Caco-2 (cell line): ENCODE data around the gene AGAP4. TPM values are rescaled to one million over a fixed set of nuclear protein-coding genes. Genes with fewer than 3 reads are reported as not detected.
A peak's percentile ranks its signal among the peaks of the same experiment; 100 is the strongest.
"Not testable (repeated sequence)": the region's sequence is repeated elsewhere in the genome, so short reads cannot be mapped to it uniquely, and the experiment has no call there.

Experiments
- BruUV-seq: library from RNA; stranded (reverse); fragments of 400-500 nt; replicated peaks from 2 replicates; lab custom pipeline; 2021; lab: Mats Ljungman, UMichigan
- CTCF ChIA-PET: fragments of 300-600 bp; sonication (Branson Sonifier 250); formaldehyde crosslinking; loops from one replicate; lab custom pipeline; 2022; ENCODE audit warnings: antibody characterized with exemption; lab: Charles Lee
- POLR2A ChIA-PET: fragments of 300-600 bp; sonication (Branson Sonifier 250); formaldehyde crosslinking; loops from one replicate; lab custom pipeline; 2022; ENCODE audit warnings: antibody characterized with exemption; lab: Charles Lee
- DNase-seq, 2 experiments: peaks; one replicate each; pipeline versions ENCODE4 v3.0.0 to v3.0.0-alpha.2; 2020 to 2022
- H3K27me3 ChIP-seq: replicated peaks from 2 replicates; pipeline ENCODE4 v1.6.0; 2011; ENCODE audit warnings: low read length; ENCODE audit not compliant: control insufficient read depth, insufficient read depth
- H3K36me3 ChIP-seq: 2 replicates; pipeline ENCODE4 v1.5.1; 2011; ENCODE audit warnings: low read length; ENCODE audit not compliant: control insufficient read depth, insufficient read depth
- H3K4me1 ChIP-seq: fragments of 250-450 bp; sonication (Bioruptor Pico); 2 replicates; pipeline ENCODE4 v1.5.1; 2020; ENCODE audit warnings: mild to moderate bottlenecking
- H3K4me3 ChIP-seq: 2 replicates; pipeline ENCODE4 v1.5.1; 2011; ENCODE audit warnings: low read depth, mild to moderate bottlenecking, control low read depth, low read length
- H3K9me3 ChIP-seq: fragments of 250-450 bp; sonication (Bioruptor Pico); 2 replicates; pipeline ENCODE4 v1.5.1; 2020; ENCODE audit warnings: mild to moderate bottlenecking, moderate library complexity
- H3K27ac Mint-ChIP-seq: one replicate; pipeline ENCODE4 v1.8.0; 2022; ENCODE audit warnings: mixed read lengths; ENCODE audit not compliant: unreplicated experiment
- H3K27me3 Mint-ChIP-seq: one replicate; pipeline ENCODE4 v1.8.0; 2022; ENCODE audit warnings: mixed read lengths; ENCODE audit not compliant: insufficient read depth, unreplicated experiment
- H3K36me3 Mint-ChIP-seq: one replicate; pipeline ENCODE4 v1.8.0; 2022; ENCODE audit warnings: mild to moderate bottlenecking, mixed read lengths; ENCODE audit not compliant: insufficient read depth, unreplicated experiment
- H3K4me1 Mint-ChIP-seq: one replicate; pipeline ENCODE4 v1.8.0; 2022; ENCODE audit warnings: low read depth, mixed read lengths; ENCODE audit not compliant: unreplicated experiment
- H3K4me3 Mint-ChIP-seq: one replicate; pipeline ENCODE4 v1.8.0; 2022; ENCODE audit warnings: mild to moderate bottlenecking, moderate library complexity, mixed read lengths; ENCODE audit not compliant: unreplicated experiment
- H3K9me3 Mint-ChIP-seq: one replicate; pipeline ENCODE4 v1.8.0; 2022; ENCODE audit warnings: mixed read lengths; ENCODE audit not compliant: unreplicated experiment
- CTCF ChIP-seq, 2 experiments: fragments of 200-600 bp in 1 of 2; IDR thresholded peaks; 1 replicate in 1 of 2; 2 replicates in 1 of 2; pipeline versions ENCODE4 v1.5.1 to v1.8.0; 2011 to 2022; ENCODE audit warnings: antibody characterized with exemption in 1 of 2, control low read depth in 1 of 2, inconsistent platforms in 1 of 2, low read depth in 1 of 2, low read length in 1 of 2, mild to moderate bottlenecking in 1 of 2, moderate library complexity in 1 of 2; ENCODE audit not compliant: insufficient read depth in 1 of 2, severe bottlenecking in 1 of 2, unreplicated experiment in 1 of 2
- intact Hi-C: fragments of 100-400 bp; cut with micrococcal nuclease; formaldehyde crosslinking; loops from one replicate; pipeline ENCODE4 v1.10.0; 2022; ENCODE audit not compliant: unreplicated experiment
- total RNA-seq: library from RNA; stranded (reverse); gene quantifications from 2 replicates; pipeline ENCODE4 v1.2.3, GENCODE V29; 2022

Gene AGAP4
- total RNA-seq, 1 experiment from 2014 or later, result 45.2 TPM

DNA sequence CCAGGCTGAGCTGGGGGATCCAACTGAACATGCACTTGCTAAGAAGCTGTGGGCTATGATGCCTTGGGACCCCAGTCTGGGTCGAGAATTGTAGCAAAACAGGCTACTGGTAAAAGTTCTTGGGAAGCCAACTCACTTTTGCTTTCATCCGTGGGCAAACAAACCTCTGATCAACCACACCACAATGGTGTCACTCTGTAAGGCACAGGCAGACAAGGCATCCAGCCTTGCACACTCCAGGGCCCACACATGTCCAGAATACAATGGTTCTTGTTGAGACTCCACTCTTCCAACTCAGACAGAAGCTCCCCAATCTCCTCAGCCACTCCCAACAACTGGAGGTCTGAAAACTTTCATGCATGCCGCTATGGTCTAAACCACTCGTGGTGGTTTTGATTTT lies 10.6 kb upstream of the AGAP4 start:
- H3K4me3 Mint-ChIP-seq, BruUV-seq, H3K36me3 Mint-ChIP-seq, H3K4me1 ChIP-seq, H3K4me3 ChIP-seq, H3K36me3 ChIP-seq, H3K9me3 ChIP-seq, DNase-seq, H3K9me3 Mint-ChIP-seq, H3K27me3 ChIP-seq, H3K27ac Mint-ChIP-seq, POLR2A ChIA-PET, H3K4me1 Mint-ChIP-seq, CTCF ChIA-PET, intact Hi-C loops, H3K27me3 Mint-ChIP-seq: not testable (repeated sequence)

GRCh38 chr10:45848467-45848866 lies 1.2 kb upstream of the AGAP4 start:
- H3K27me3 Mint-ChIP-seq, CTCF ChIA-PET, intact Hi-C loops, H3K36me3 Mint-ChIP-seq, H3K27me3 ChIP-seq, DNase-seq, H3K27ac Mint-ChIP-seq, BruUV-seq, H3K9me3 Mint-ChIP-seq, H3K9me3 ChIP-seq, H3K4me1 Mint-ChIP-seq, POLR2A ChIA-PET, H3K4me1 ChIP-seq, H3K36me3 ChIP-seq, H3K4me3 ChIP-seq, H3K4me3 Mint-ChIP-seq: not testable (repeated sequence)

GRCh38 chr10:45822918-45823317 lies 24.4 kb downstream of the AGAP4 start:
- DNase-seq, POLR2A ChIA-PET, H3K4me3 ChIP-seq, H3K4me3 Mint-ChIP-seq, H3K27me3 ChIP-seq, intact Hi-C loops, H3K4me1 Mint-ChIP-seq, CTCF ChIA-PET, H3K4me1 ChIP-seq, BruUV-seq, H3K9me3 Mint-ChIP-seq, H3K36me3 ChIP-seq, H3K9me3 ChIP-seq, H3K27ac Mint-ChIP-seq, H3K36me3 Mint-ChIP-seq, H3K27me3 Mint-ChIP-seq: not testable (repeated sequence)

DNA sequence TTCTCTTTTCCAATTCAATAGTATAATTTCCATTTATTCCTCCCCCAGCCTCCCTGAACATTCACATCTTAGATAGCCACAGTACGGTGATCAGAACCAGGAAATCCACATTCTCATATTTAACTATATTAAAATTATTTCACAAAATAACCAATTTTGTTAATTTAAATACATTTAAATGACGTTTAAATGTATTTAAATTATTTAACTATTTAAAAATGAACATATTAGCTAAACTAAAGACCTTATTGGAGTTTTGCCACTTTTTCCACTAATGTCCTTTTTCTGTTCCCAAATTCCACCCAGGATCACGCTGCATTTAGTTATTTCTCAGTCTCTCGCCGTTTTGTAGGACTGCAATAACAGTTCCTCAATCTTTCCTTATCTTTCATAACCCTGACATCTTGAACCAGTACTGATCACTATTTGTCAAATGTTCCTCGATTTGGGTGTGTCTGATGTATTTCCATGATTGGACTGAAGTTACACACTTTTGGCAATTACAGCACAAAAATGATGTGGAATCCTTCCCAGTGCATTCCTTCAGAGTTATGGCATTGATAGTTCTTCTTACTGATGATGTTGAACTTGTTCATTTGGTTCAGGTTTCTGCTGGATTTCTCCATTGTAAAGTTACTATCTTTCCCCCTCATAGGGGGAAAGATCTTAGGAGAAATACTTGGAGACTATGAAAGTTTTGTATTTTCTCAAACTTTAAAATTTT lies 27.0 kb downstream of the AGAP4 start:
- TSS peak; percentile 18 for BruUV-seq
- POLR2A ChIA-PET, H3K27me3 Mint-ChIP-seq, intact Hi-C loops, H3K36me3 ChIP-seq, H3K27me3 ChIP-seq, H3K4me3 ChIP-seq, H3K9me3 ChIP-seq, DNase-seq, H3K9me3 Mint-ChIP-seq, H3K36me3 Mint-ChIP-seq, H3K4me1 Mint-ChIP-seq, H3K27ac Mint-ChIP-seq, H3K4me3 Mint-ChIP-seq, CTCF ChIA-PET, H3K4me1 ChIP-seq: not testable (repeated sequence)

DNA sequence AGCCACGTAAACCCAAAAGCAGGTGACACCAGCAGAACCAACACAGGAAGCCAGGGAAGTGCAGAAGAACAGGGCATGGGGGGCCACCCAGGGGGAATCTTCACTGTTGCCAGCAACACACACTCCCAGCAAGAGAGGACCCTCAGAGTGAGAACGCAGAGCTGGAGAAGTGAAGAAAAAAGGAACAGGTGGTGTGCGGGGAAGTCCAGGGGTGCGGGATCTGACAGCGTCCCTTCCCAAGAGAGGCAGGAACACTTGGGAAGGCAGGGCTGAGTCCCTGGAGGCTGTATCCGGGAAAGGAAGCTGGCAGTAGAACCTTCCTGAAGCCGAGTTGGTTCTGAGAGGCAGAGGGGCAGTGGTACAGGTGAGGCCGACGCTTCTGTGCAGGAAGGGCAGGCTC lies 27.7 kb downstream of the AGAP4 start:
- H3K36me3 Mint-ChIP-seq, result peaks cover 9% of the 10 kb centered on the region
- no peak for DNase-seq
- no peaks in the 10 kb centered on the region for H3K36me3 ChIP-seq
- no peak overlapping the region for H3K4me3 Mint-ChIP-seq
- POLR2A ChIA-PET, result no interaction called here
- CTCF ChIA-PET, result no interaction called here
- no TSS peak for BruUV-seq
- TF ChIP-seq CTCF (IDR thresholded peaks at IDR 0.05; ENCODE audit: insufficient read depth in 1 of 2, low read depth in 1 of 2, low read length in 1 of 2, severe bottlenecking in 1 of 2, unreplicated experiment in 1 of 2), result no peak
- intact Hi-C loops, result no loop called here
- H3K27me3 ChIP-seq, result no peaks in the 10 kb centered on the region
- H3K9me3 ChIP-seq, result no peaks in the 10 kb centered on the region
- no peaks in the 10 kb centered on the region for H3K4me1 ChIP-seq
- H3K9me3 Mint-ChIP-seq, result peaks cover 9% of the 10 kb centered on the region
- no peak overlapping the region for H3K27ac Mint-ChIP-seq
- H3K27me3 Mint-ChIP-seq, result no peaks in the 10 kb centered on the region
- no peaks in the 10 kb centered on the region for H3K4me1 Mint-ChIP-seq
- H3K4me3 ChIP-seq, result no peak overlapping the region
